Ammon's horn (tissue), 1 donor: ENCODE measurements around the gene ZFP36L2.

Source experiments
- DNase-seq: peaks from one replicate; pipeline ENCODE4 v3.0.0-alpha.2; 2016; ENCODE audit warnings: low spot score

The ZFP36L2 gene

GRCh38 chr2:43226558-43226954 is at the start of gene ZFP36L2:
Gene ZFP36L2 (minus strand): TSS chr2:43226606. CDS start chr2:43226315, 291 bp downstream.
- peak; percentile 95 for DNase-seq

- no peak for DNase-seq
These were observed 48.3 kb upstream of the ZFP36L2 start for GRCh38 chr2:43274721-43275120.

GRCh38 chr2:43274055-43274454 is 47.6 kb upstream of the ZFP36L2 start:
- DNase-seq: no peak

GRCh38 chr2:43273529-43273928 is 47.1 kb upstream of the ZFP36L2 start:
- DNase-seq: no peak

GRCh38 chr2:43270930-43271615 is 44.7 kb upstream of the ZFP36L2 start:
- DNase-seq: no peak

GRCh38 chr2:43270461-43270860 is 44.1 kb upstream of the ZFP36L2 start:
- DNase-seq: no peak

- DNase-seq: peak; percentile 54
These were observed 43.3 kb upstream of the ZFP36L2 start for GRCh38 chr2:43269706-43270105.

- DNase-seq: peak; percentile 57
These were observed 42.7 kb upstream of the ZFP36L2 start for GRCh38 chr2:43269074-43269572.

- no peak for DNase-seq
These were observed 41.9 kb upstream of the ZFP36L2 start for GRCh38 chr2:43268066-43268953.

GRCh38 chr2:43267381-43267780 is 41.0 kb upstream of the ZFP36L2 start:
- no peak for DNase-seq

- peak; percentile 72 for DNase-seq
These were observed 40.3 kb upstream of the ZFP36L2 start for GRCh38 chr2:43266711-43267111.

GRCh38 chr2:43265421-43265820 is 39.0 kb upstream of the ZFP36L2 start:
- no peak for DNase-seq

GRCh38 chr2:43265001-43265400 is 38.6 kb upstream of the ZFP36L2 start:
- no peak for DNase-seq

- no peak for DNase-seq
These were observed 36.5 kb upstream of the ZFP36L2 start for GRCh38 chr2:43262951-43263350.

- DNase-seq: no peak
These were observed 35.8 kb upstream of the ZFP36L2 start for GRCh38 chr2:43262239-43262638.

- DNase-seq: no peak
These were observed 33.1 kb upstream of the ZFP36L2 start for GRCh38 chr2:43259512-43259911.

- no peak for DNase-seq
These were observed 32.2 kb upstream of the ZFP36L2 start for GRCh38 chr2:43258547-43259156.

GRCh38 chr2:43255296-43255910 is 29.0 kb upstream of the ZFP36L2 start:
- no peak for DNase-seq

GRCh38 chr2:43254331-43254730 is 27.9 kb upstream of the ZFP36L2 start:
- no peak for DNase-seq

GRCh38 chr2:43251171-43251731 is 24.8 kb upstream of the ZFP36L2 start:
- DNase-seq: no peak

- no peak for DNase-seq
These were observed 23.6 kb upstream of the ZFP36L2 start for GRCh38 chr2:43250015-43250414.

- DNase-seq: no peak
These were observed 22.2 kb upstream of the ZFP36L2 start for GRCh38 chr2:43248621-43249020.
